A673 (cell line): Measurements from ENCODE around the gene PAM16. TPM values are rescaled to one million over a fixed set of nuclear protein-coding genes. Genes with fewer than 3 reads are reported as not detected.

ENCODE experiments used
- BruUV-seq: library from RNA; stranded (reverse); fragments of 400-500 nt; replicated peaks from 2 replicates; lab custom pipeline; 2021; lab: Mats Ljungman, UMichigan
- CTCF ChIA-PET: fragments of 300-600 bp; sonication (Branson Sonifier 250); formaldehyde crosslinking; loops from one replicate; lab custom pipeline; 2022; ENCODE audit warnings: antibody characterized with exemption; lab: Charles Lee
- POLR2A ChIA-PET: fragments of 300-600 bp; sonication (Branson Sonifier 250); formaldehyde crosslinking; loops from one replicate; lab custom pipeline; 2022; ENCODE audit warnings: antibody characterized with exemption; ENCODE audit not compliant: low non-redundant PET; lab: Charles Lee
- DNase-seq: peaks from one replicate; pipeline ENCODE4 v3.0.0-alpha.2; 2015; ENCODE audit warnings: low spot score
- H3K27ac ChIP-seq: fragments of 200-600 bp; sonication (generic); 2 replicates; pipeline ENCODE4 v1.5.1; 2016; ENCODE audit warnings: mixed run types, low read depth, mild to moderate bottlenecking, mixed read lengths, antibody characterized with exemption, low read length; ENCODE audit not compliant: poor library complexity, severe bottlenecking
- H3K27me3 ChIP-seq: fragments of 200-600 bp; sonication (generic); replicated peaks from 2 replicates; pipeline ENCODE4 v1.6.1; 2017; ENCODE audit warnings: mixed run types, low read depth, mild to moderate bottlenecking, mixed read lengths, antibody characterized with exemption, low read length; ENCODE audit not compliant: insufficient read depth, poor library complexity
- H3K36me3 ChIP-seq: fragments of 200-600 bp; sonication (generic); 2 replicates; pipeline ENCODE4 v1.6.1; 2016; ENCODE audit warnings: mixed run types, mild to moderate bottlenecking, mixed read lengths, antibody characterized with exemption, low read length; ENCODE audit not compliant: insufficient read depth, poor library complexity, severe bottlenecking
- H3K4me1 ChIP-seq: fragments of 200-600 bp; sonication (generic); 2 replicates; pipeline ENCODE4 v1.6.1; 2017; ENCODE audit warnings: mixed run types, mild to moderate bottlenecking, mixed read lengths, antibody characterized with exemption, low read length; ENCODE audit not compliant: insufficient read depth, poor library complexity, severe bottlenecking
- H3K4me3 ChIP-seq: fragments of 200-600 bp; sonication (generic); 2 replicates; pipeline ENCODE4 v1.5.1; 2016; ENCODE audit warnings: low read depth, mixed run types, mild to moderate bottlenecking, mixed read lengths, low read length; ENCODE audit not compliant: poor library complexity, severe bottlenecking
- H3K9me3 ChIP-seq: fragments of 200-600 bp; sonication (generic); 2 replicates; pipeline ENCODE4 v1.6.1; 2016; ENCODE audit warnings: mixed run types, low read depth, mild to moderate bottlenecking, mixed read lengths, antibody characterized with exemption, low read length; ENCODE audit not compliant: poor library complexity, severe bottlenecking
- EZH2 ChIP-seq: fragments of 200-600 bp; sonication (generic); IDR thresholded peaks from 2 replicates; pipeline ENCODE4 v1.6.1; 2017; ENCODE audit warnings: borderline replicate concordance, low read depth, mild to moderate bottlenecking, mixed read lengths, antibody characterized with exemption, low read length; ENCODE audit not compliant: poor library complexity, severe bottlenecking
- intact Hi-C: fragments of 100-400 bp; cut with micrococcal nuclease; formaldehyde crosslinking; loops from one replicate; pipeline ENCODE4 v1.10.0; 2022; ENCODE audit not compliant: unreplicated experiment
- total RNA-seq: library from RNA; stranded (reverse); gene quantifications from 2 replicates; pipeline ENCODE4 v1.2.3, GENCODE V29; 2021
- TF ChIP-seq, protein P1 (sequence below): fragments of 300-800, 200-600 bp; sonication (generic); conservative IDR thresholded peaks from 2 replicates; pipeline ENCODE4 v1.5.1; 2017; ENCODE audit warnings: low read depth, mild to moderate bottlenecking, antibody characterized with exemption, low read length, moderate library complexity, mixed read lengths

The PAM16 gene
- total RNA-seq, 1 experiment from 2014 or later = 90.3 TPM

DNA sequence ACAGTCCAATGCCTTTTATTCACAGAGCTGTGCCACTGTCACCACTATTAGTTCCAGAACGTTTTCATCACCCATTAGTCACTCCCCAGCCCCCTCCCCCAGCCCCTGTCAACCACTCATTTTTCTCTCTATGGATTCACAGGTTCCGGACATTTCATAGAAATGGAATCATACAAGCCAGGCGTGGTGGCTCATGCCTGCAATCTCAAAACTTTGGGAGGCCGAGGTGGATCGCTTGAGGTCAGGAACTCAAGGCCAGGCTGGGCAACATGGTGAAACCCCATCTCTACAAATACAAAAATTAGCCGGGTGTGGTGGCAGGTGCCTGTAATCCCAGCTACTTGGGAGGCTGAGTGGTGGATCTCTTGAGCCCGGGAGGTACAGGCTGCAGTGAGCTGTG lies 759 bp upstream of the PAM16 start:
- Histone ChIP-seq H3K27me3 (no peaks in the 10 kb centered on the region), H3K4me3 (no peak overlapping the region), H3K36me3 (peaks cover 6% of the 10 kb centered on the region), H3K4me1 (peaks cover 4% of the 10 kb centered on the region), H3K9me3 (no peaks in the 10 kb centered on the region), H3K27ac (no peak overlapping the region)
- no peak for DNase-seq
- intact Hi-C loops = no loop called here
- ChIA-PET POLR2A (no interaction called here), CTCF (interaction anchor here (1.3 to 2.1 kb wide), 2 partner anchors 12 to 51 kb away, joined by 7 to 15 read pairs; no protein-coding TSS in a partner anchor)
- TF ChIP-seq, protein P1, sequence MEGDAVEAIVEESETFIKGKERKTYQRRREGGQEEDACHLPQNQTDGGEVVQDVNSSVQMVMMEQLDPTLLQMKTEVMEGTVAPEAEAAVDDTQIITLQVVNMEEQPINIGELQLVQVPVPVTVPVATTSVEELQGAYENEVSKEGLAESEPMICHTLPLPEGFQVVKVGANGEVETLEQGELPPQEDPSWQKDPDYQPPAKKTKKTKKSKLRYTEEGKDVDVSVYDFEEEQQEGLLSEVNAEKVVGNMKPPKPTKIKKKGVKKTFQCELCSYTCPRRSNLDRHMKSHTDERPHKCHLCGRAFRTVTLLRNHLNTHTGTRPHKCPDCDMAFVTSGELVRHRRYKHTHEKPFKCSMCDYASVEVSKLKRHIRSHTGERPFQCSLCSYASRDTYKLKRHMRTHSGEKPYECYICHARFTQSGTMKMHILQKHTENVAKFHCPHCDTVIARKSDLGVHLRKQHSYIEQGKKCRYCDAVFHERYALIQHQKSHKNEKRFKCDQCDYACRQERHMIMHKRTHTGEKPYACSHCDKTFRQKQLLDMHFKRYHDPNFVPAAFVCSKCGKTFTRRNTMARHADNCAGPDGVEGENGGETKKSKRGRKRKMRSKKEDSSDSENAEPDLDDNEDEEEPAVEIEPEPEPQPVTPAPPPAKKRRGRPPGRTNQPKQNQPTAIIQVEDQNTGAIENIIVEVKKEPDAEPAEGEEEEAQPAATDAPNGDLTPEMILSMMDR = no peak
- no peak for TF ChIP-seq EZH2
- BruUV-seq = no TSS peak

DNA sequence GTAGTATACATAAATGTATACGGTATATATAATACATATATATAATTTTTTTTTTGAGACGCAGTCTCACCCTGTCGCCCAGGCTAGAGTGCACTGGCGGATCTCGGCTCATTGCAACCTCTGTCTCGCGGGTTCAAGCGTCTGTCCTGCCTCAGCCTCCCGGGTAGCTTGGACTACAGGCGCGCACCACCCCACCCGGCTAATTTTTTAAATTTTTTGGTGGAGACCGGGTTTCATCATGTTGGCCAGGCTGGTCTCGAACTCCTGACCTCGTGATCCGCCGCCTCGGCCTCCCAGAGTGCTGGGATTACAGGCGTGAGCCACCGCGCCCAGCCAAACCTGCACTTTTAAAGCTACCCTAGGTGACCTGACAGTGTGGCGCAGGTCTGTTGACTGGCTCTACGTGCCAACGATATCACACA lies 745 bp downstream of the PAM16 start:
- Histone ChIP-seq H3K36me3 (peaks cover 6% of the 10 kb centered on the region), H3K9me3 (no peaks in the 10 kb centered on the region), H3K27me3 (no peaks in the 10 kb centered on the region), H3K27ac (peak overlapping the region; percentile 90), H3K4me3 (peak overlapping the region; percentile 88), H3K4me1 (peaks cover 4% of the 10 kb centered on the region)
- ChIA-PET CTCF (interaction anchor here (1.0 to 2.1 kb wide), 3 partner anchors 10 to 97 kb away, joined by 3 to 15 read pairs (median 7); no protein-coding TSS in a partner anchor), POLR2A (interaction anchor here (0.6 kb wide), 1 partner anchor 130 kb away, joined by 5 read pairs; no protein-coding TSS in a partner anchor)
- no TSS peak for BruUV-seq
- intact Hi-C loops = no loop called here
- no peak for DNase-seq
- TF ChIP-seq, protein P1 = no peak
- no peak for TF ChIP-seq EZH2

DNA sequence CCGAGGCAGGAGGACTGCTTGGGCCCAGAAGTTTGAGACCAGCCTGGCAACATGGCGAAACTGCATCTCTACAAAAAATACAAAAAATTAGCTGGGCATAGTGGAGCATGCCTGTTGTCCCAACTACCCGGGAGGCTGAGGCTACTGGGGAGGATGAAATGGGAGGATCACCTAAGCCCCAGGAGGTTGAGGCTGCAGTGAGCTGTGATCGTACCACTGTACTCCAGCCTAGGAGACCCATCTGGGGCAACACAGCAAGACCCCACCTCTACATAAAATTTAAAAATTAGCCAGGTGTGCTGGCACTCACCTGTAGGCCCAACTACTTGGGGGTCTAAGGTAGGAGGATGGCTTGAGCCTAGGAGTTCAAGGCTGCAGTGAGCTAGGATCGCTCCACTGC lies 1.8 kb downstream of the PAM16 start:
- Histone ChIP-seq H3K4me3 (no peak overlapping the region), H3K36me3 (peaks cover 6% of the 10 kb centered on the region), H3K4me1 (peaks cover 4% of the 10 kb centered on the region), H3K9me3 (no peaks in the 10 kb centered on the region), H3K27ac (no peak overlapping the region), H3K27me3 (no peaks in the 10 kb centered on the region)
- no TSS peak for BruUV-seq
- TF ChIP-seq, protein P1 = no peak
- ChIA-PET POLR2A (no interaction called here), CTCF (no interaction called here)
- intact Hi-C loops = no loop called here
- DNase-seq = no peak
